ENCODE data around the gene TAF1. TPM values are rescaled to one million over a fixed set of nuclear protein-coding genes. Genes with fewer than 3 reads are reported as not detected.
"Not testable (repeated sequence)": the region's sequence is repeated elsewhere in the genome, so short reads cannot be mapped to it uniquely, and the experiment has no call there.

Gene TAF1
- total RNA-seq = 65.2 TPM
- polyA plus RNA-seq = 1 to 10 TPM; 3.8 to 8.8 (median 5.2) TPM

GRCh38 chrX:71365875-71366673 lies at the start of gene TAF1:
Gene TAF1, plus strand, starts transcription at chrX:71366357. Its CDS starts 18 bp downstream, at chrX:71366375.
- Histone ChIP-seq H3K27ac (ENCODE audit: insufficient read depth, low read length, poor library complexity, severe bottlenecking) (peak within 1 kb of the TSS; percentile 88), H3K9me3 (ENCODE audit: control insufficient read depth in 2 of 2, low read length in 2 of 2) (no peaks in the 10 kb centered on the region), H3K36me3 (ENCODE audit: control insufficient read depth, insufficient read depth, low read length) (peaks cover 11% of the 10 kb centered on the region), H3K27me3 (ENCODE audit: control insufficient read depth, insufficient read depth, low read length) (no peaks in the 10 kb centered on the region), H3K4me3 (ENCODE audit: low read depth, low read length) (peak within 1 kb of the TSS; percentile 91), H3K4me1 (ENCODE audit: control insufficient read depth, insufficient read depth, low read length, poor library complexity, severe bottlenecking) (peaks cover 20% of the 10 kb centered on the region)
- DNase-seq (peak; percentile 88 to 97 (median 91)), ATAC-seq (ENCODE audit: low read depth in 2 of 2) (peak; percentile 91)
- H3K27ac Mint-ChIP-seq = peak within 1 kb of the TSS; percentile 97 to 99 (median 98)
- peak within 1 kb of the TSS; percentile 95 to 100 (median 98) for H3K4me3 Mint-ChIP-seq
- no peaks in the 10 kb centered on the region for H3K9me3 Mint-ChIP-seq
- H3K36me3 Mint-ChIP-seq = peaks cover 6% of the 10 kb centered on the region
- H3K4me1 Mint-ChIP-seq = peaks cover 5 to 36% (median 20%) of the 10 kb centered on the region in 4 donors
- peaks cover 5% of the 10 kb centered on the region for H3K27me3 Mint-ChIP-seq

- not testable (repeated sequence) for ATAC-seq (ENCODE audit: low read depth in 2 of 2); H3K27me3 Mint-ChIP-seq; H3K4me3 ChIP-seq (ENCODE audit: low read depth, low read length); H3K36me3 ChIP-seq (ENCODE audit: control insufficient read depth, insufficient read depth, low read length); H3K36me3 Mint-ChIP-seq; H3K4me1 Mint-ChIP-seq; H3K9me3 Mint-ChIP-seq; H3K27ac Mint-ChIP-seq; H3K27ac ChIP-seq (ENCODE audit: insufficient read depth, low read length, poor library complexity, severe bottlenecking); H3K9me3 ChIP-seq (ENCODE audit: control insufficient read depth in 2 of 2, low read length in 2 of 2); H3K4me3 Mint-ChIP-seq; H3K4me1 ChIP-seq (ENCODE audit: control insufficient read depth, insufficient read depth, low read length, poor library complexity, severe bottlenecking); DNase-seq; H3K27me3 ChIP-seq (ENCODE audit: control insufficient read depth, insufficient read depth, low read length)
Measured at GRCh38 chrX:71316959-71317358, 49.2 kb upstream of the TAF1 start.

GRCh38 chrX:71320126-71320525 lies 46.0 kb upstream of the TAF1 start:
- Histone ChIP-seq H3K36me3 (ENCODE audit: control insufficient read depth, insufficient read depth, low read length) (no peaks in the 10 kb centered on the region), H3K9me3 (ENCODE audit: control insufficient read depth in 2 of 2, low read length in 2 of 2) (no peaks in the 10 kb centered on the region), H3K4me1 (ENCODE audit: control insufficient read depth, insufficient read depth, low read length, poor library complexity, severe bottlenecking) (no peaks in the 10 kb centered on the region), H3K27ac (ENCODE audit: insufficient read depth, low read length, poor library complexity, severe bottlenecking) (no peak overlapping the region), H3K27me3 (ENCODE audit: control insufficient read depth, insufficient read depth, low read length) (no peaks in the 10 kb centered on the region), H3K4me3 (ENCODE audit: low read depth, low read length) (no peak overlapping the region)
- H3K4me3 Mint-ChIP-seq = no peak overlapping the region
- no peaks in the 10 kb centered on the region for H3K4me1 Mint-ChIP-seq
- DNase-seq (no peak), ATAC-seq (ENCODE audit: low read depth in 2 of 2) (no peak)
- H3K9me3 Mint-ChIP-seq = no peaks in the 10 kb centered on the region
- no peak overlapping the region for H3K27ac Mint-ChIP-seq
- no peaks in the 10 kb centered on the region for H3K36me3 Mint-ChIP-seq
- H3K27me3 Mint-ChIP-seq = no peaks in the 10 kb centered on the region

- no peak overlapping the region for H3K27ac ChIP-seq (ENCODE audit: insufficient read depth, low read length, poor library complexity, severe bottlenecking)
- H3K4me1 ChIP-seq (ENCODE audit: control insufficient read depth, insufficient read depth, low read length, poor library complexity, severe bottlenecking) = no peaks in the 10 kb centered on the region
- H3K36me3 ChIP-seq (ENCODE audit: control insufficient read depth, insufficient read depth, low read length) = no peaks in the 10 kb centered on the region
- no peaks in the 10 kb centered on the region for H3K4me1 Mint-ChIP-seq
- H3K27ac Mint-ChIP-seq = peak overlapping the region in 1 of 3 donors; percentile 3
- no peaks in the 10 kb centered on the region for H3K36me3 Mint-ChIP-seq
- H3K9me3 ChIP-seq (ENCODE audit: control insufficient read depth in 2 of 2, low read length in 2 of 2) = peaks cover 2% of the 10 kb centered on the region in 2 experiments
- H3K9me3 Mint-ChIP-seq = peaks cover 0 to 5% (median 0%) of the 10 kb centered on the region in 7 donors
- DNase-seq = no peak
- no peak overlapping the region for H3K4me3 Mint-ChIP-seq
- no peaks in the 10 kb centered on the region for H3K27me3 ChIP-seq (ENCODE audit: control insufficient read depth, insufficient read depth, low read length)
- no peak overlapping the region for H3K4me3 ChIP-seq (ENCODE audit: low read depth, low read length)
- no peak for ATAC-seq (ENCODE audit: low read depth in 2 of 2)
- H3K27me3 Mint-ChIP-seq = no peaks in the 10 kb centered on the region
Measured at GRCh38 chrX:71321731-71322130, 44.4 kb upstream of the TAF1 start.

- not testable (repeated sequence) for H3K36me3 Mint-ChIP-seq; H3K27me3 Mint-ChIP-seq; ATAC-seq (ENCODE audit: low read depth in 2 of 2); H3K4me1 Mint-ChIP-seq; H3K9me3 Mint-ChIP-seq; H3K4me3 Mint-ChIP-seq; DNase-seq; H3K4me3 ChIP-seq (ENCODE audit: low read depth, low read length); H3K27ac ChIP-seq (ENCODE audit: insufficient read depth, low read length, poor library complexity, severe bottlenecking); H3K27ac Mint-ChIP-seq; H3K36me3 ChIP-seq (ENCODE audit: control insufficient read depth, insufficient read depth, low read length); H3K4me1 ChIP-seq (ENCODE audit: control insufficient read depth, insufficient read depth, low read length, poor library complexity, severe bottlenecking); H3K9me3 ChIP-seq (ENCODE audit: control insufficient read depth in 2 of 2, low read length in 2 of 2); H3K27me3 ChIP-seq (ENCODE audit: control insufficient read depth, insufficient read depth, low read length)
Measured at GRCh38 chrX:71324452-71324851, 41.7 kb upstream of the TAF1 start.

GRCh38 chrX:71326394-71326793 lies 39.8 kb upstream of the TAF1 start:
- H3K4me3 ChIP-seq (ENCODE audit: low read depth, low read length) = no peak overlapping the region
- Mint-ChIP-seq H3K4me3 (no peak overlapping the region), H3K36me3 (no peaks in the 10 kb centered on the region), H3K9me3 (peaks cover 0 to 7% (median 0%) of the 10 kb centered on the region in 7 donors), H3K27me3 (no peaks in the 10 kb centered on the region), H3K27ac (no peak overlapping the region), H3K4me1 (no peaks in the 10 kb centered on the region)
- no peaks in the 10 kb centered on the region for H3K4me1 ChIP-seq (ENCODE audit: control insufficient read depth, insufficient read depth, low read length, poor library complexity, severe bottlenecking)
- H3K27me3 ChIP-seq (ENCODE audit: control insufficient read depth, insufficient read depth, low read length) = no peaks in the 10 kb centered on the region
- ATAC-seq (ENCODE audit: low read depth in 2 of 2) (no peak), DNase-seq (no peak)
- no peak overlapping the region for H3K27ac ChIP-seq (ENCODE audit: insufficient read depth, low read length, poor library complexity, severe bottlenecking)
- H3K36me3 ChIP-seq (ENCODE audit: control insufficient read depth, insufficient read depth, low read length) = no peaks in the 10 kb centered on the region
- peaks cover 3 to 6% of the 10 kb centered on the region in 2 experiments for H3K9me3 ChIP-seq (ENCODE audit: control insufficient read depth in 2 of 2, low read length in 2 of 2)

GRCh38 chrX:71349151-71349665 lies 16.9 kb upstream of the TAF1 start:
- DNase-seq; H3K9me3 ChIP-seq (ENCODE audit: control insufficient read depth in 2 of 2, low read length in 2 of 2); H3K4me3 Mint-ChIP-seq; H3K27me3 ChIP-seq (ENCODE audit: control insufficient read depth, insufficient read depth, low read length); H3K4me1 Mint-ChIP-seq; H3K4me1 ChIP-seq (ENCODE audit: control insufficient read depth, insufficient read depth, low read length, poor library complexity, severe bottlenecking); ATAC-seq (ENCODE audit: low read depth in 2 of 2); H3K27me3 Mint-ChIP-seq; H3K9me3 Mint-ChIP-seq; H3K36me3 Mint-ChIP-seq; H3K4me3 ChIP-seq (ENCODE audit: low read depth, low read length); H3K36me3 ChIP-seq (ENCODE audit: control insufficient read depth, insufficient read depth, low read length); H3K27ac ChIP-seq (ENCODE audit: insufficient read depth, low read length, poor library complexity, severe bottlenecking); H3K27ac Mint-ChIP-seq: not testable (repeated sequence)

- not testable (repeated sequence) for DNase-seq; ATAC-seq (ENCODE audit: low read depth in 2 of 2); H3K27me3 ChIP-seq (ENCODE audit: control insufficient read depth, insufficient read depth, low read length); H3K4me3 Mint-ChIP-seq; H3K27ac ChIP-seq (ENCODE audit: insufficient read depth, low read length, poor library complexity, severe bottlenecking); H3K27me3 Mint-ChIP-seq; H3K36me3 ChIP-seq (ENCODE audit: control insufficient read depth, insufficient read depth, low read length); H3K4me1 Mint-ChIP-seq; H3K27ac Mint-ChIP-seq; H3K36me3 Mint-ChIP-seq; H3K4me3 ChIP-seq (ENCODE audit: low read depth, low read length); H3K4me1 ChIP-seq (ENCODE audit: control insufficient read depth, insufficient read depth, low read length, poor library complexity, severe bottlenecking); H3K9me3 Mint-ChIP-seq; H3K9me3 ChIP-seq (ENCODE audit: control insufficient read depth in 2 of 2, low read length in 2 of 2)
Measured at GRCh38 chrX:71349867-71350266, 16.3 kb upstream of the TAF1 start.

All from CD4-positive, CD25-positive, alpha-beta regulatory T cell (primary cell).